ENCODE results near the gene PCSK4. TPM values are rescaled to one million over a fixed set of nuclear protein-coding genes. Genes with fewer than 3 reads are reported as not detected.

The PCSK4 gene
- 1 to 10 TPM; 2.9 to 4.5 TPM for total RNA-seq

DNA sequence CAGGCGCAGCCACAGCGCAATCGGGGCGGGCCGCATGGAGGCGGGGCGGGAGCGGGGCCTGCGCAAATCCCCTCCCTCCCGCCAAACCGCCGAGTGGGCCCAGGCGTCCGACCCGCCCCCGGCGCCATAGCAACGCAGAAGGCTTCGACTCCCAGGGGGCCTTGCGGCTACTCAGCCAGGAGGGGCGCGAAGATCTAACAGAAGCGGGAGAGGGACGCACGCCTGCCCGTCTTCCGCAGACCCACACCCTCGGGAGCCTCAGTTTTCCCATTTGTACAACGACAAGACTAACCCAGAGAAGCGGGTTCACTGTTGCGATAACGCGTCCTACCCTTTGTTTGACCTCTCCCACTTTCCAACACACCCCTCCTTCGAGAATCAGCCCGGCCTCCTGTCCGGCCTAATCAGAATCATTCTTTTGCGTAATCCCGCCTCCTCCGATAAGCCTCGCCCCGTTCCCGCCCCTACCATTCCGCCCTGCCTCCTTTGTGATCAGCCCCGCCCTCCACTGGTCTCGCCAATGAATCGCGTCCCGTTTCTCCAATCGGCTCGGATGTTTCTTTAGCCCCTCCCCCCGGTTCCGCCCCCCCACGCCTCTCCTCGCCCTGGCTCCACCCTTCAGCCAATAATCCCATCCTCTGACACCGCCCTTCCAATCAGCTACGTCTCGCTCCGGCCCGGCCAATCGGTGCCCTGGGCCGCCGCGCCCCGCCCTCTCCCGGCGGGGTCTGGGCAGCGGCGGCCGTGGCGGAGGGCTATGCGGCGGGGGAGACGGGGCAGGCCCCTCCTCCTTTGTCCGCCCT lies at the start of gene PCSK4:
PCSK4 (minus strand) TSS at position 40 of the 803 bp plus-strand sequence; CDS start at position 36, 4 bp downstream.

DNA sequence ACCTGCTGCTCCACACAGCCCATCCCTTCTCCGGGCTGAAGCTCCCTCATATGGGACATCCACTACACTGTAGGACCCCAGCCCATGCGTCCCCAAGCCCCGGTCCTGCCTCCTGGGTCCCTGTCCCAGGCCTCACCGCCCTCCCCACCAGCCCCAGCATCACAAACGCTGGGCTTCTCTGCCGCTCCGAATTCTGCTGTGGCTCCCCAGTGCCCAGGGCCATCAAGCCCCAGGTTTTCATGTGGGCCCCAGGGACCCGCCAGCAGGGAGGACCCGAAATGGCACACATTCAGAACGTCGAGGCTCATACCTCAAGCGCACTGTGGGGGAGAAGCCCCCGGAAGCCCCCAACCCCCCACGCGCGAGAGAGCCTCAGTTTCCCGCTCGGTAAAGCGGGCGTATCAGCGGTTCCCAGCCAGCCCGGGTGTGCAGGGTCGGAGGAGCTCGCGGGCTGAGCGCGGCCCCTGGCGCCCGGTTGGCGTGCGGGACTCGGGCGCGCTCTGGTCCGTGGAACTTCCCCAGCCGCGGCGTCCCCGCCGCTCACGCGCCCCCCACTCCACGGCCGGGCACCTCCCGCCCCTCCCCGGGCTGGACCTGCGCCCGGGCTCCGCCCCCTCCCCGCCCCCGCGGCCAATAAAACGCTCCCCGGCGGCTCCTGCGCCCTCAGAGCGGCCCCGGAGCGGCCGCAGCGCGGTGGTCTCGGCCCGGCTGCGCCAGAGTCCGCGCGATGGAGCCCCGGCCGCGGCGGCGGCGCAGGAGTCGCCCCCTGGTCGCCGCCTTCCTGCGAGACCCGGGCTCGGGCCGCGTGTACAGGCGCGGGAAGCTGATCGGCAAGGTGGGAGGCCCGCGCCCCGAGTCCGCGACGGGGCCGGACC lies 33.5 kb upstream of the PCSK4 start, which contains the start of gene PLK5:
PLK5 (plus strand) TSS at position 666 of the 875 bp plus-strand sequence. CDS start 2,920 bp downstream, outside the sequence.

DNA sequence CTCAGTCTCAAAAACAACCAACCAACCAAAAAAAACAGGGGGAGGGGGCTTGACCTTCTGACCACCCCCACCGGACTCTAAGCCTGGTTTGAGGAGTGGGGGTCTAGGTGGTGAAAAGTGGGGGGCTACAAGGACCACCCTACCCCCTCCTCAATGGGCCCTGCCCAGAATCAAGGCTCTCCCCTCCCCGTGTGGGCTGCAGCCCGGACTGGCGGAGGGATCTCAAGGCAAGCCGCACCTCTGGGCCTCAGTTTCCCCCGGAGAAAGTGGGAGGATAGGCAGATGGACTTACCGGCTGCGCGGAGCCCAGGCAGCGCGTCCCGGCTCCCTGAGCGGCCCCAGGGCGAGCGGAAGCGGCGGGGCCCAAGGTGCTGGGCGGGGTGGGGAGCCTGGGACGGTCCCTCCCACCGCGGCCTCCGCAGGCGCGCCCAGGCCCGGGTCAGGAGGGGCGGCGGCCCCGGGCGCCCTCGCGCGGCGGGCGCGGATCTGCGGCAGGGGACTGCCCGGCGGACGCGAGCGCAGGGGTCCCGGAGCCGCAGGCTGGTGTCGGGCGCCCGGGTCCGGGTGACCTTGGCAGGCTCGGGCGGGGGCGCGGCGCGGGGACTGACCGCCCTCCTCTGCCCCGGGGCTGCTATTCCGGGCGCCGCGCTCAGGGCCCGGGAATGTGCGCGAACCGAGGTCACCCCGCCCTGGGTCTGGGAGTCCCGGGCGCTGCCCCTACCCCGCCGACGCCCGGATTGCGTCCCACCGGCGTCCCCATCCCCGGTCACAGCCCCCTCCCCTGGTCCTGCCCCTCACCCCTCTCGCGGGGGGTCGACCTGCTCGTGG lies 22.7 kb upstream of the PCSK4 start, which contains the start of gene ADAMTSL5:
ADAMTSL5 (minus strand) TSS at position 349 of the 828 bp plus-strand sequence. CDS start 2,076 bp downstream, outside the sequence.

DNA sequence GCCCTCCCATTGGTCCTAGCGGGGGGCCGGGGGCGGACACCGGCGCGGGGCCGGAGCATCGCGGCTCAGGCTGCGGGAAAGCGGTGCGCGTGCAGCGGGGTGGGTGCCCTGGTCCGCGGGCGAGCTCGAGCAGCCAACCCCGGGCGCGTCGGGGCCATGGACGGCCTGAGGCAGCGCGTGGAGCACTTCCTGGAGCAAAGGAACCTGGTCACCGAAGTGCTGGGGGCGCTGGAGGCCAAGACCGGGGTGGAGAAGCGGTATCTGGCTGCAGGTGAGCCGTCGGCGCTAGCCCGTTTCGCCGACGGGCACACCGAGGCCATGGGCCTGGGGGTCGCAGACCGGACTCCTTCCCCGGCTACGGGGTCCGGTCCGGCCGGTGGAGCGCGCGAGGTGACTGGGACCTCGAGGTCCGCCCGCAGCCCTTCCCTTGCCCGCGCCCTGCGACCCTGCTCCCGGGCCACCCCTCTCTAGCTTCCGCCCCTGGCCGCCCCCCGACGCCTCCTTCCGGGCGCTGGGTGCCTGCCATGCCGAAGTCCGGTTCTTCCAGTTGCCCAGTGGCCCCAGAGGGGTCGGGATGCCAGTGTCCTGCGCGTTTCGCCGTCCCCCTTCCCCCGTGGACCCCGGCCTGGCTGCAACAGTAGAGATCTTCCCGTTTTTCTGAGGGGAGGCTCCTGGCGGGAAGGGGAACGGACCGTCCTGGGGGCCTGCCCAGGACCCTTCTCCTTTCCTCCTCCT lies 1.1 kb upstream of the PCSK4 start, which contains the start of gene REEP6:
REEP6 (plus strand) TSS at position 68 of the 735 bp plus-strand sequence; CDS start at position 157, 89 bp downstream.

DNA sequence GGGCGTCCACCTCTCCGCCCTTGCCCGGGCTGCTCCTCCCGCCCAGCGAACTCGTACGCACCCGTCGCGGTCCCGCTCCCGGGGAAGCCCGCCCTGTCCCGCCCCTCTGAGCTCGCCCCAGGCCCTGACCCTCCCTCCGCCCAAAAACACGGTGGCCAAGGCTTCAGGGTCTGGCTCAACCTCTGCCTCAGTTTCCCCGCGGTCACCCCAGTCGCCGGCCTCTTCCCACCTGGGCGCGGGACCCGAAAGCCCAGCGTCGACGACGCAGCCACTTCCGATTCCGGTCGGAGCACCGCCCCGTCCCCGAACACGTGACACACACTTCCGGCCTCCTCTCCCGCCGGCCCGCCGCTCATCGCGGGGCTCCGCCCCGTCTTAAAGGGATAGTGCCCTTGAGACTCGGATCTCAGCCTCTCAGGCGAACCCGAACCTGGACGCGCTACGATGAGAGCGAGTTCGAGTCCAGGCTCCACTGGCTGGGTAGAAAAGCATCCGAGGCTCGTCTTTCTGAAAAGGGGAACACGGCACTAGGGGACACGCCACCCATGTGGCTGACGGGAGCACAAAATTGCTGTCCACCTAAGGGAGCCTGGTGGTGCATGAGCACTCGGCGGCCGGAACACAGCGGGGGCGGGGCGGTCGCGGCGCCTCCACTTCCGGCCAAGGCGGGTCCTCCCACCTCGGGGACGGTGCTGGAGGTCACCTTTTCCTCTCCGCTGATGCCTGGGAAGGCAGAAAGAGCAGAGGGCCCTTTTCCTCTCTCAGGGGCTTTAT lies 11.0 kb downstream of the PCSK4 start, which contains the start of gene C19orf25:
C19orf25 (minus strand) TSS at position 282 of the 774 bp plus-strand sequence. CDS start 312 bp downstream, outside the sequence.

DNA sequence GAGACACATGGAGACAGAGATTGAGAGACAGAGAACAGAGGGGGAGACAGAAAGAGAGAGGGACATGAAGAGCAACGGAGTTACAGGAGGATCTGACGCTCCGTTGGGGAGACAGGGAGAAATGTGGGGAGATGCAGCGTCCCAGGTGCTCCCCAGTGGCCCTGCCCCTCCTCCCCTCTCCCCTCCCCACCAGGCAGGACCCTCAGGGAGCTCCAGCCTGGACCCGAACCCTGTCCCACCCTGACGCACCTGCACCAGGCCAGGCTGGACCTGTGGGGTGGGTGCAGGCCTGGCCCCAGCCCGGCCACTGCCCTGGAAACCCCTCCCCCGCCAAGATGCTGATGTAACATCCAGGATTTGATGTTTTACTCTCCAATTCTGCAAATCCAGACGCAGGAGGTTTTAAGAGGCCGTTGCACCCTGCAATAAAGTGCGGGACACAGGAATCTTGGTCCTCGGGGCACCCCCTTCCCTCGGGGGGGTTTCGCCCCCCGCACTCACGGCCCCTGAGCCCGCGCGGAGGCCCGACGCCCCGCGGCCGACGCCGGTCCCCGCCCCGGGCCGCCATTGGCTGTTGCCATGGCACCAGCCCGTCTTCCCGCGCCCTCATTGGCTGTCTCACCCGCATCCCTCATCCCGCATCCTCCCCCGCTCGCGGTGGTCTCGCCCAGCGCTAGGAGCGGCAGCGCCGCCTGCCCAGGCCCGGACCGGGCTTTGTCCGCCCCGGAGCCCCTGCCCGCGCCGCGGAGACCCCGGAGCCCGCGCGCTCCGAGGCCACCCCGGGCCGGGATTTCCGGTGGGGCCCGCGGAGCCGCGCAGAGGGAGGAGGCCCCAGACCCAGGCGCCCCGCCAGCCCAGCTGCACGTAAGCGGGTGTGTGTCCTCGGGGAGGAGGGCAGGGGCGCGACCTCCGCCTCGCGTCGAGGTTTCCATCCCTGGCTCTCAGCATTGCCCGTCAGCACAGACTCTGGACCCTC lies 40.4 kb downstream of the PCSK4 start, which contains the start of gene APC2:
APC2 (plus strand) TSS at position 655 of the 976 bp plus-strand sequence. CDS start 2,881 bp downstream, outside the sequence.

DNA sequence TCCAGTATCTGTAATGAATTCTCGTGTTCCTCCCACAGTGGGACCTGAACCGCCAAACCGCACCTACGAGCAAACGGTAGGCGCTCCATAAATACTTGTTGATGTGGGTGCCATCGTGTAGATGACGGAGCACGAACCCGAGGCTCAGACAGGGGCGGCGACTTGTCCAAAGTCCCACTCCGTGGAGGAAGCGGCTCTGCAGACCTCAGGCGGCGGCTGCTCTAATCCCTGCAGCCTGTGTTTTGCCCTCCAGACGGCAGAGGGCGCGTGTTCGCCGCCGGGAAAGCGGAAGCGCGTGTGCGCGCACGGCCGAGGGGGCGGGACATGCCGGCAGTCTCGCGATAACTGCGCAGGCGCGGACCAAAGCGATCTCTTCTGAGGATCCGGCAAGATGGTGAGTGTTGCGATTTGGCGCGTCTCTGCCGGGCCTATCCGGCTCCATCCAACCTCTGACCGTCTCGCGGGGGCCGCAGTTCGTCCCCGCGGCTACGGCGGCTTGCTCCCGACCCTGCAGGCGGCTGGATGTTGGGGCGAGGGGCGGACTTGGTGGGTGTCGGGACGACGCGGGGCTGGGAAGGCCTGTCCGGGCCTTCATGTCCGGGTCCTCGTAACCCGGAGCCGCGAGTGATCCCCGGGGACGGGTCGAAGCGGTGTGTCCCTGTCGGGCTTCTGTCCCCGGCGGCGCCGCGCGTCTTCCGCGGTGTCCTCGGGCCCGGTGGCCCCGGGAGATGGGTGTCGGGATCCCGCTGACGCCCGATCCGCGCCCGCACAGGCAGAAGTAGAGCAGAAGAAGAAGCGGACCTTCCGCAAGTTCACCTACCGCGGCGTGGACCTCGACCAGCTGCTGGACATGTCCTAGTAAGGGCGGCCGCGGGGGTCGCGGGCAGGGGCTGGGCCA lies 51.9 kb downstream of the PCSK4 start, which contains the start of gene RPS15:
RPS15 (plus strand) TSS at position 362 of the 898 bp plus-strand sequence; CDS start at position 392, 30 bp downstream.

Other genes starting within 250 kb of the PCSK4 start
- gene ATP5F1D, start 248.6 kb downstream of the PCSK4 start, total RNA-seq: 100 to 1,000 TPM; 156 TPM
- 10 to 100 TPM; 60.2 to 62.3 TPM for gene MIDN, start 241.8 kb downstream of the PCSK4 start, total RNA-seq
- 100 to 1,000 TPM; 220 to 233 TPM for gene CIRBP, start 221.0 kb downstream of the PCSK4 start, total RNA-seq
- gene FAM174C, start 214.8 kb downstream of the PCSK4 start, total RNA-seq: 10 to 100 TPM; 50.5 to 51.2 TPM
- gene EFNA2, start 204.5 kb downstream of the PCSK4 start, total RNA-seq: not detected
- 10 to 100 TPM; 88.7 to 89.9 TPM for gene NDUFS7, start 106.4 kb downstream of the PCSK4 start, total RNA-seq
- gene GAMT, start 88.8 kb downstream of the PCSK4 start, total RNA-seq: 10 to 100 TPM; 19.1 to 20.8 TPM
- gene DAZAP1, start 82.8 kb downstream of the PCSK4 start, total RNA-seq: 100 to 1,000 TPM; 185 to 188 TPM
- gene RPS15, start 52.0 kb downstream of the PCSK4 start, total RNA-seq: 1,000 to 10,000 TPM; 1,627 to 1,683 TPM
- under 1 TPM in 1 of 2 experiments, not detected in 1; 0.15 TPM for gene APC2, start 40.2 kb downstream of the PCSK4 start, total RNA-seq
- gene C19orf25, start 11.1 kb downstream of the PCSK4 start, total RNA-seq: 10 to 100 TPM; 33.2 to 35.7 TPM
- gene REEP6, start 831 bp upstream of the PCSK4 start, total RNA-seq: 1 to 10 TPM; 1.5 to 1.6 TPM
- gene ADAMTSL5, start 22.7 kb upstream of the PCSK4 start, total RNA-seq: 1 to 10 TPM; 5.0 to 8.1 TPM
- gene PLK5, start 33.7 kb upstream of the PCSK4 start, total RNA-seq: not detected
- 10 to 100 TPM in 1 of 2 experiments, 1 to 10 TPM in 1; 9.6 to 10.0 TPM for gene MEX3D, start 78.0 kb upstream of the PCSK4 start, total RNA-seq
- 10 to 100 TPM; 74.6 to 76.7 TPM for gene MBD3, start 102.5 kb upstream of the PCSK4 start, total RNA-seq
- gene UQCR11, start 115.1 kb upstream of the PCSK4 start, total RNA-seq: 100 to 1,000 TPM; 151 to 175 TPM
- 10 to 100 TPM; 82.3 to 89.9 TPM for gene TCF3, start 162.3 kb upstream of the PCSK4 start, total RNA-seq